Prostate gland (tissue), 2 donors: ENCODE data around the gene NPTXR. TPM values are rescaled to one million over a fixed set of nuclear protein-coding genes. Genes with fewer than 3 reads are reported as not detected.

Experiments used
- DNase-seq: peaks from one replicate; pipeline ENCODE4 v3.0.0-alpha.2; 2019; ENCODE audit warnings: low spot score
- H3K27ac ChIP-seq, 2 donors: fragments of 200-600 bp; sonication (generic); 2 replicates each; pipeline ENCODE4 v1.5.1; 2017 to 2019
- H3K27me3 ChIP-seq: fragments of 200-600 bp; sonication (generic); replicated peaks from 2 replicates; pipeline ENCODE4 v1.5.1; 2019; ENCODE audit not compliant: insufficient read depth
- H3K36me3 ChIP-seq, 2 donors: fragments of 200-600 bp; sonication (generic); 1 replicate in 1 of 2; 2 replicates in 1 of 2; pipeline versions ENCODE4 v1.5.1 to v1.8.1; 2017 to 2019
- H3K4me1 ChIP-seq: fragments of 200-600 bp; sonication (generic); replicated peaks from 2 replicates; pipeline ENCODE4 v1.5.1; 2019
- H3K4me3 ChIP-seq, 2 donors: fragments of 200-600 bp; sonication (generic); 2 replicates each; pipeline ENCODE4 v1.5.1; 2017 to 2019
- H3K9me3 ChIP-seq: fragments of 200-600 bp; sonication (generic); 2 replicates; pipeline ENCODE4 v1.5.1; 2017
- POLR2A ChIP-seq: fragments of 450-650 bp; IDR thresholded peaks from one replicate; pipeline ENCODE4 v1.6.1; 2016; ENCODE audit warnings: antibody characterized with exemption, mild to moderate bottlenecking
- POLR2AphosphoS5 ChIP-seq: sonication (generic); formaldehyde crosslinking; IDR thresholded peaks from one replicate; pipeline ENCODE4 v1.6.1; 2017; ENCODE audit warnings: antibody characterized with exemption
- WGBS: methylation state at CpG from one replicate; pipeline ENCODE4 v1.1.5; 2018; 5-methylcytosine and 5-hydroxymethylcytosine counted together
- intact Hi-C: fragments of 100-400 bp; cut with DNase I; formaldehyde crosslinking; loops from one replicate; pipeline ENCODE4 v1.14.2; 2022
- total RNA-seq, 2 donors: library from RNA; depleted of rRNA; stranded (reverse); fragments of >200 nt; gene quantifications; one replicate each; pipeline ENCODE4 v1.1.0, GENCODE V29; 2016
- TF ChIP-seq, protein P1 (sequence below), 4 experiments: fragments of 200-600 bp in 2 of 4; fragments of 450-650 bp in 2 of 4; sonication (generic) in 2 of 4; IDR thresholded peaks; 1 replicate in 3 of 4; 2 replicates in 1 of 4; pipeline ENCODE4 v1.5.1; 2016 to 2019; ENCODE audit warnings: antibody characterized with exemption in 4 of 4, mild to moderate bottlenecking in 2 of 4, moderate library complexity in 2 of 4

NPTXR gene
- total RNA-seq, 2 donors from 2014 or later: 12.6 to 36.2 TPM

DNA sequence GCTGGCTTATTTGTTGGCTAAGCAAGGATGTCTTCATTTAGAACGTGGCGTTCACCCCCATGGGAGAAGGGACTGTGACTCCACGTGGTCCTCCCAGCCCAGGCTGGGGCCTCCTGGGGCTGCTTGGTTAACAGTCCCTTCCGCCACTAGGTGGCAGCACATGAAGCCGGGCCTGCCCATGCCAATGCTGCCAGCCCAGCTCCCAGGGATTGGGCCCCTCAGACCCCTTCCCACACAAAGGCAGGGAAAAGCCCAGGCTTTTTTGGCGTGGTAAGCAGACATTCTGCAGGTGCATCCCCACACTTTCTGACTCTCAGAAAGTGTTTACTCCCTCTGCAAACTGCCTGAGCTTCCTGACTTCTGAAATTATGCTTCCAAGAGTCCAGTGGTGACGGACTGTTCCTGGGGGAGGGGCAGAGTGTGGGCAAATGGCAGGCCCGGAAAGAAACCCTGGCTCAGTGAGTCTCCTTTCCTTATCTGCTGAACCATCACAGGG is 25.1 kb upstream of the NPTXR start:
- H3K27ac ChIP-seq: no peak overlapping the region

DNA sequence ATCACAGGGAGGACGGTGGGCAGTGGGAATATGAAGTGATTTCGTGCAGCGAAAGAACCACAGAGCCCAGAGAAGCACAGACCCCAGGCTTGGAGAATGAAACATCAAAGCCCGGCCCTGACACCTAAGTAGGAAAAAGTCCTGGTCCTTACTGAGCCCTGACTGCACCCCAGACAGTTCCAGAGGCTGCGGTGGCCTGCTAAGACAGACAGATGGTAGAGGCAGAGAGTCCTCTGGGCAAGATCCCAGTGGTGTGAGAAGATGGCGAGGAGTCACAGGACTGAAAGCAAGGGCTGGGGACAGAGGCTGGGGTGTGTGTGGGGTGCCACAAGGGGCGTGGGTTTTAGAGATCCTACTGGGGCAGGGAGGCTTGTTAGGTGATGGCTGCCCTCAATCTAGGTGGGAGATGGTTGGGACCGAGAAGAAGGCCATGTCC is 24.5 kb upstream of the NPTXR start:
- no peak overlapping the region for H3K27ac ChIP-seq
- 85% methylated on average over 8 of the region's 8 CpGs for WGBS
- intact Hi-C loops: loop anchor here (2.0 to 10.0 kb wide), 3 partner anchors 101 to 256 kb away; no protein-coding TSS in a partner anchor
- H3K36me3 ChIP-seq: peaks cover 0 to 8% of the 10 kb centered on the region in 2 donors
- no peak for DNase-seq
- no peak for TF ChIP-seq POLR2AphosphoS5
- no peak overlapping the region for H3K4me3 ChIP-seq
- H3K4me1 ChIP-seq: peaks cover 18% of the 10 kb centered on the region
- H3K27me3 ChIP-seq: no peaks in the 10 kb centered on the region
- H3K9me3 ChIP-seq: no peaks in the 10 kb centered on the region

More for the DNA sequence above, 25.1 kb upstream of the NPTXR start:
- Histone ChIP-seq H3K36me3 (peaks cover 0 to 8% of the 10 kb centered on the region in 2 donors), H3K27me3 (no peaks in the 10 kb centered on the region), H3K4me3 (no peak overlapping the region), H3K4me1 (peaks cover 18% of the 10 kb centered on the region), H3K9me3 (no peaks in the 10 kb centered on the region)
- peak; percentile 74 for DNase-seq
- WGBS: 11% methylated on average over 8 of the region's 8 CpGs
- intact Hi-C loops: loop anchor here (2.0 to 10.0 kb wide), 3 partner anchors 102 to 256 kb away; no protein-coding TSS in a partner anchor
- TF ChIP-seq, protein P1, sequence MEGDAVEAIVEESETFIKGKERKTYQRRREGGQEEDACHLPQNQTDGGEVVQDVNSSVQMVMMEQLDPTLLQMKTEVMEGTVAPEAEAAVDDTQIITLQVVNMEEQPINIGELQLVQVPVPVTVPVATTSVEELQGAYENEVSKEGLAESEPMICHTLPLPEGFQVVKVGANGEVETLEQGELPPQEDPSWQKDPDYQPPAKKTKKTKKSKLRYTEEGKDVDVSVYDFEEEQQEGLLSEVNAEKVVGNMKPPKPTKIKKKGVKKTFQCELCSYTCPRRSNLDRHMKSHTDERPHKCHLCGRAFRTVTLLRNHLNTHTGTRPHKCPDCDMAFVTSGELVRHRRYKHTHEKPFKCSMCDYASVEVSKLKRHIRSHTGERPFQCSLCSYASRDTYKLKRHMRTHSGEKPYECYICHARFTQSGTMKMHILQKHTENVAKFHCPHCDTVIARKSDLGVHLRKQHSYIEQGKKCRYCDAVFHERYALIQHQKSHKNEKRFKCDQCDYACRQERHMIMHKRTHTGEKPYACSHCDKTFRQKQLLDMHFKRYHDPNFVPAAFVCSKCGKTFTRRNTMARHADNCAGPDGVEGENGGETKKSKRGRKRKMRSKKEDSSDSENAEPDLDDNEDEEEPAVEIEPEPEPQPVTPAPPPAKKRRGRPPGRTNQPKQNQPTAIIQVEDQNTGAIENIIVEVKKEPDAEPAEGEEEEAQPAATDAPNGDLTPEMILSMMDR (IDR thresholded peaks at IDR 0.05): peak; percentile 78 to 89 (median 82)
- TF ChIP-seq POLR2A (no peak), POLR2AphosphoS5 (peak; percentile 26)

- Histone ChIP-seq H3K4me3 (no peak overlapping the region), H3K9me3 (no peaks in the 10 kb centered on the region), H3K4me1 (peaks cover 18% of the 10 kb centered on the region), H3K27ac (no peak overlapping the region), H3K36me3 (peaks cover 0 to 8% of the 10 kb centered on the region in 2 donors), H3K27me3 (no peaks in the 10 kb centered on the region)
- TF ChIP-seq POLR2A: no peak
- TF ChIP-seq POLR2AphosphoS5: no peak
- TF ChIP-seq, protein P1 (IDR thresholded peaks at IDR 0.05): no peak
- intact Hi-C loops: loop anchor here (2.0 to 10.0 kb wide), 3 partner anchors 100 to 257 kb away; no protein-coding TSS in a partner anchor
- 89% methylated on average over 17 of the region's 18 CpGs for WGBS
- DNase-seq: no peak
These were observed 23.9 kb upstream of the NPTXR start for GRCh38 chr22:38867471-38868285.

DNA sequence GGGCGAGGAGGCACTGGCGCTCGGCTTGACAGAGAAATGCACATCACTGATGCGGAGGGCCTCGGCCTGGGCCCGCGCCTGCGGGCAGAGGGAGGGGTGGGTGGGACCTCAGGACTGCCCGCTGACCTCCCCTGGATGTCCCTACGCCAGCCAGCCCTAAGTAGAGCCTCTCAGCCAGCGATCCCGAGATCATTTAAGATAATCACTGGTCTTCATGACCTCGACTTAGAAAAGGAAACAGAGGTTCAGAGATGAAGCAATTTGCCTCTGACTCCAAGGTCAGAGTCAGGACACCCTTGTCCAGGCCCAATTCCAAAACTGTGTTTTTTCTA is 23.3 kb upstream of the NPTXR start:
- peaks cover 18% of the 10 kb centered on the region for H3K4me1 ChIP-seq
- peaks cover 0 to 8% of the 10 kb centered on the region in 2 donors for H3K36me3 ChIP-seq

More for the DNA sequence above, 23.3 kb upstream of the NPTXR start:
- no peaks in the 10 kb centered on the region for H3K27me3 ChIP-seq
- no peak overlapping the region for H3K4me3 ChIP-seq
- H3K27ac ChIP-seq: no peak overlapping the region
- intact Hi-C loops: loop anchor here (5.0 to 10.0 kb wide), 2 partner anchors 100 to 258 kb away; no protein-coding TSS in a partner anchor
- DNase-seq: no peak
- 72% methylated on average over 5 of the region's 13 CpGs for WGBS
- TF ChIP-seq POLR2AphosphoS5 (no peak), POLR2A (no peak)
- TF ChIP-seq, protein P1 (IDR thresholded peaks at IDR 0.05): no peak
- no peaks in the 10 kb centered on the region for H3K9me3 ChIP-seq
